H1 (cell line): Measurements from ENCODE around the gene UBP1.

Experiments
- ATF3 ChIP-seq: IDR thresholded peaks from 2 replicates; pipeline ENCODE4 v1.6.1; 2011; ENCODE audit warnings: low read depth, mild to moderate bottlenecking, low read length; ENCODE audit not compliant: insufficient read depth
- CEBPB ChIP-seq: IDR thresholded peaks from 2 replicates; pipeline ENCODE4 v1.6.1; 2012; ENCODE audit warnings: low read depth, low read length
- CTCF ChIP-seq, 3 experiments: IDR thresholded peaks; 1 replicate in 2 of 3; 2 replicates in 1 of 3; pipeline versions ENCODE4 v1.5.1 to v1.6.1; 2011; ENCODE audit warnings: low read length in 3 of 3, mild to moderate bottlenecking in 3 of 3, inconsistent platforms in 2 of 3, low read depth in 1 of 3, moderate library complexity in 1 of 3; ENCODE audit not compliant: insufficient read depth in 1 of 3; ENCODE audit errors: control extremely low read depth in 1 of 3
- EZH2 ChIP-seq: fragments of 200-600 bp; sonication (generic); IDR thresholded peaks from 2 replicates; pipeline ENCODE4 v1.7.1; 2012; ENCODE audit warnings: low read depth, mild to moderate bottlenecking, moderate library complexity, low read length, inconsistent platforms; ENCODE audit not compliant: severe bottlenecking
- JUN ChIP-seq: IDR thresholded peaks from 2 replicates; pipeline ENCODE4 v1.6.1; 2011; ENCODE audit warnings: low read depth, mild to moderate bottlenecking, improper control_type of control experiment, low read length
- JUND ChIP-seq: IDR thresholded peaks from 2 replicates; pipeline ENCODE4 v1.6.1; 2011; ENCODE audit warnings: mild to moderate bottlenecking, improper control_type of control experiment, low read length
- MAFK ChIP-seq: IDR thresholded peaks from 2 replicates; pipeline ENCODE4 v1.6.1; 2012; ENCODE audit warnings: low read depth, mild to moderate bottlenecking, improper control_type of control experiment, low read length
- POLR2A ChIP-seq, 2 experiments: IDR thresholded peaks; 1 replicate in 1 of 2; 2 replicates in 1 of 2; pipeline ENCODE4 v1.6.1; 2011; ENCODE audit warnings: low read depth in 2 of 2, low read length in 2 of 2, mild to moderate bottlenecking in 2 of 2; ENCODE audit errors: control extremely low read depth in 1 of 2
- POLR2AphosphoS5 ChIP-seq: IDR thresholded peaks from 2 replicates; pipeline ENCODE4 v1.6.1; 2011; ENCODE audit warnings: low read depth, low read length
- RFX5 ChIP-seq: IDR thresholded peaks from 2 replicates; pipeline ENCODE4 v1.6.1; 2011; ENCODE audit warnings: low read depth, low read length, improper control_type of control experiment, borderline replicate concordance
- TAF1 ChIP-seq: IDR thresholded peaks from 2 replicates; pipeline ENCODE4 v1.6.1; 2011; ENCODE audit warnings: mild to moderate bottlenecking, low read depth, low read length
- YY1 ChIP-seq: IDR thresholded peaks from 2 replicates; pipeline ENCODE4 v1.6.1; 2011; ENCODE audit warnings: low read depth, mild to moderate bottlenecking, low read length
- ZNF274 ChIP-seq: IDR thresholded peaks from 2 replicates; pipeline ENCODE4 v1.7.0; 2012; ENCODE audit warnings: low read length, borderline replicate concordance; ENCODE audit errors: extremely low read depth

- TF ChIP-seq RFX5 = no peak
- TF ChIP-seq CTCF (IDR thresholded peaks at IDR 0.05; ENCODE audit: control extremely low read depth in 1 of 3, insufficient read depth in 1 of 3, low read depth in 1 of 3, low read length in 3 of 3) = no peak
- TF ChIP-seq JUN = no peak
- no peak for TF ChIP-seq CEBPB
- TF ChIP-seq MAFK = no peak
- no peak for TF ChIP-seq ATF3
- no peak for TF ChIP-seq ZNF274
- no peak for TF ChIP-seq JUND
- no peak for TF ChIP-seq POLR2A (IDR thresholded peaks at IDR 0.05; ENCODE audit: control extremely low read depth in 1 of 2, low read depth in 2 of 2, low read length in 2 of 2)
- TF ChIP-seq POLR2AphosphoS5 = no peak
- TF ChIP-seq EZH2 = no peak
- TF ChIP-seq TAF1 = no peak
- TF ChIP-seq YY1 = no peak
Observed at GRCh38 chr3:33392144-33392543, 48.1 kb downstream of the UBP1 start.
